Measurements from ENCODE around the gene CYP4F3.

The CYP4F3 gene

GRCh38 chr19:15669440-15669839, 28.7 kb downstream of the CYP4F3 start:
- H3K27ac Mint-ChIP-seq = no peak overlapping the region
- TF ChIP-seq CTCF (IDR thresholded peaks at IDR 0.05) = no peak
- no peaks in the 10 kb centered on the region for H3K36me3 Mint-ChIP-seq (ENCODE audit: low read depth)
- no peaks in the 10 kb centered on the region for H3K4me1 Mint-ChIP-seq
- H3K27me3 Mint-ChIP-seq (ENCODE audit: low read depth, poor library complexity) = no peaks in the 10 kb centered on the region
- peaks cover 27% of the 10 kb centered on the region for H3K9me3 Mint-ChIP-seq
- no peak for DNase-seq
- no peak overlapping the region for H3K4me3 Mint-ChIP-seq

- Mint-ChIP-seq H3K27ac (no peak overlapping the region), H3K4me3 (no peak overlapping the region), H3K9me3 (peaks cover 32% of the 10 kb centered on the region), H3K4me1 (no peaks in the 10 kb centered on the region), H3K27me3 (ENCODE audit: low read depth, poor library complexity) (no peaks in the 10 kb centered on the region), H3K36me3 (ENCODE audit: low read depth) (no peaks in the 10 kb centered on the region)
- DNase-seq = no peak
- TF ChIP-seq CTCF (IDR thresholded peaks at IDR 0.05) = no peak
Observed at GRCh38 chr19:15669891-15670290, 29.2 kb downstream of the CYP4F3 start.

GRCh38 chr19:15671237-15671821, 30.6 kb downstream of the CYP4F3 start:
- DNase-seq = no peak
- H3K36me3 Mint-ChIP-seq (ENCODE audit: low read depth) = no peaks in the 10 kb centered on the region
- no peak overlapping the region for H3K4me3 Mint-ChIP-seq
- no peaks in the 10 kb centered on the region for H3K4me1 Mint-ChIP-seq
- no peak for TF ChIP-seq CTCF (IDR thresholded peaks at IDR 0.05)
- H3K9me3 Mint-ChIP-seq = peaks cover 44% of the 10 kb centered on the region
- no peaks in the 10 kb centered on the region for H3K27me3 Mint-ChIP-seq (ENCODE audit: low read depth, poor library complexity)
- no peak overlapping the region for H3K27ac Mint-ChIP-seq

- H3K27ac Mint-ChIP-seq = no peak overlapping the region
- no peak for TF ChIP-seq CTCF (IDR thresholded peaks at IDR 0.05)
- no peaks in the 10 kb centered on the region for H3K27me3 Mint-ChIP-seq (ENCODE audit: low read depth, poor library complexity)
- H3K4me1 Mint-ChIP-seq = no peaks in the 10 kb centered on the region
- H3K4me3 Mint-ChIP-seq = no peak overlapping the region
- H3K36me3 Mint-ChIP-seq (ENCODE audit: low read depth) = no peaks in the 10 kb centered on the region
- peaks cover 49% of the 10 kb centered on the region for H3K9me3 Mint-ChIP-seq
- no peak for DNase-seq
Observed at GRCh38 chr19:15671891-15672579, 31.3 kb downstream of the CYP4F3 start.

- Mint-ChIP-seq H3K9me3 (peaks cover 55% of the 10 kb centered on the region), H3K27me3 (ENCODE audit: low read depth, poor library complexity) (no peaks in the 10 kb centered on the region), H3K36me3 (ENCODE audit: low read depth) (peaks cover 2% of the 10 kb centered on the region), H3K4me3 (no peak within 1 kb of the TSS), H3K27ac (no peak within 1 kb of the TSS), H3K4me1 (no peaks in the 10 kb centered on the region)
- no peak for TF ChIP-seq CTCF (IDR thresholded peaks at IDR 0.05)
- no peak for DNase-seq
Observed at GRCh38 chr19:15672580-15673175, 32.0 kb downstream of the CYP4F3 start, which contains the start of gene CYP4F12. TSS of gene CYP4F12 (plus strand) at chr19:15673087. CDS start at chr19:15673530, 443 bp downstream.
